Measurements from ENCODE around the gene DEPDC1.
"Not testable (repeated sequence)": the region's sequence is repeated elsewhere in the genome, so short reads cannot be mapped to it uniquely, and the experiment has no call there.

The DEPDC1 gene

DNA sequence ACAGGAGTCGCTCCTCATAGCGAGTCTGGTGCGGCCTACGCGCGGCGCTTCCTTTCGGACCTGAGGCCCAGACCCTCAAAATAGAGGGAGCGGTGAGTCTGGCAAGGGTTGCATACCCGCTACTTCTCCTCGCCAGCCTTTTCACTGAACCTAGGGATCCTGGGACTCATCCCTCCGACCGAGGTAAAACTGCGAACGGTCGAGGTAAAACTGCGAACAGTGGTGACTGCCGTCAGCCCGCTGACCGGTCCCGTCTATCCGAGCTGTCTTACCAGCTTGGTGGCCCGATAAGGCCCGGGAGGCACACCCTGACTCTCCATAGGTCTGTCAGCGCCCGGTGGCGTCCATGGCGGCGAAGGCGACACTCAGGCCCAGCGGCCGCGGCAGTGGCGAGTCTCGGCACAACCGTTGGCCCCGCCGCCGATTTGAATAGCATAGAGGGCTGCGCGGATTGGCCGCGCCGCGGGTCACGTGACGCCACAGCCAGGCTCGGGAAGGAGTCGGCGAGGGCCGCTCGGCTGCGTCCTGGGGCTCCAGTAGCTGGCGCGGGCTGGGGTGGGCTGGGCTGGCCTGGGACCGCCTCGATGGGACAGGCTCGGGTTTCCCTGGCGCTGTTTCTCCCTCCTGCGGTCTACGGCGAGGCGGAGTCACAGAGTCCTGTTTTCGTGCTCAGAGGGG lies at the start of gene DEPDC1:
Gene DEPDC1, minus strand, starts transcription at position 403 of the 678 bp plus-strand sequence. Its CDS starts 83 bp downstream, at position 320.
- DNase-seq (ENCODE audit: low read depth) = peak; percentile 70

- no peak for DNase-seq (ENCODE audit: low read depth)
These were observed 47.8 kb upstream of the DEPDC1 start for GRCh38 chr1:68544651-68545050.

DNA sequence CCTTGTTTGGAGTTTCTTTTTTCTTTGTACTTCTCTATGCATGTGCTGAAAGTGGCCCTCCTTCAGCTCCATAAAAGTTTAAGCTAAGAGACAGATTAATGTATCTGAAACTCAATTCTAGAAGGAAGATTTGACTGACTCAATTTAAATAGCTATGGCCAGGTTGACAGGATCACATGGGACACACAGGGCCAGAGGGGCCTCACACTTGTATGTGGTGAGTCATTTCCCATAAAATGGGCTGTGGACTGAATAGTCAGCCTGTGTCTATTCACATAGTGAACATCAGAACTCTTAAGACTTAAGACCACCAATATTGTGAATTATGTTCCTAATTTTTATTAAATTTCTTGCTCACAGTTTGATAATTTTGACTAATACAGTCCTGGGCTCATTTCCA lies 45.7 kb upstream of the DEPDC1 start:
- DNase-seq (ENCODE audit: low read depth) = peak; percentile 3

GRCh38 chr1:68538941-68539340 lies 42.1 kb upstream of the DEPDC1 start:
- DNase-seq (ENCODE audit: low read depth) = no peak

GRCh38 chr1:68528243-68528642 lies 31.4 kb upstream of the DEPDC1 start:
- no peak for DNase-seq (ENCODE audit: low read depth)

DNA sequence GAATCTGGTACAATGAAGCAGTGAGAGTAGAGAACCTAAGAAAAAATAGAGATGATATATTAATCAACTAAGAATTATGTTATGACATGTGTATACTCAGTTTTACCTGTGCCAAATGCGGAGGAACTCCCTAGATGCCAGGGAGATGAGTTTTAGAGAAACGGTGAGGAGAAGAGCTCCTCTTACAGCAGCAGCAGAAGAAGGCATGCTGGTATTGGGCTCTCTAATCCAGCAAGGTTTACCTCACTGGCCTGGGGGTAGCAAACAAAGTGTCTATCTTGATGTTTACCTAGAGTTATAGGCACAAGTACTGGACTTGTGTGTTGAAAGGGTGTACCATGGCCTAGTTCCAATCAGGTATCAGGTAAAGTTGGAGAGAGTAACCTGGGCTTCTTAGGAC lies 28.9 kb upstream of the DEPDC1 start:
- DNase-seq (ENCODE audit: low read depth) = no peak

GRCh38 chr1:68521286-68521685 lies 24.4 kb upstream of the DEPDC1 start:
- DNase-seq (ENCODE audit: low read depth) = no peak

DNA sequence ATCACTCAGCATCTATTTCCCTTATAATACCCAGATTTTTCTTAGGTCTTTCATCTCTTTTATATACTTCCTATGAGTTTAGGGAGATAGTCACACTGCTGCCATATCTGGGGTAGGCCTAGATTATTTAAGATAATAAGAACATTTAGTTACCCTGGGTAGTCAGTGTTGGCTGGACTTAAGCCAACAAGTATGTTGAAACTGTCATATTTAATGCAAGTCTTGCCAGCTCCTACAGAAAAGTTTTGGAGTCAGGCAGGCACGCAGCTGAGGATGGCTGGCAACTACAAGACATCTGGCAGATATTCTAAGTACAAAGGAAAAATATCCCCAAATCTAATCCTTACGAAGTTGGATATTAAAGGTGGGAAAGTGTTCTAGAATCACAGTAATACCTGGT lies 19.2 kb upstream of the DEPDC1 start:
- no peak for DNase-seq (ENCODE audit: low read depth)

- no peak for DNase-seq (ENCODE audit: low read depth)
These were observed 14.4 kb upstream of the DEPDC1 start for GRCh38 chr1:68511254-68511653.

DNA sequence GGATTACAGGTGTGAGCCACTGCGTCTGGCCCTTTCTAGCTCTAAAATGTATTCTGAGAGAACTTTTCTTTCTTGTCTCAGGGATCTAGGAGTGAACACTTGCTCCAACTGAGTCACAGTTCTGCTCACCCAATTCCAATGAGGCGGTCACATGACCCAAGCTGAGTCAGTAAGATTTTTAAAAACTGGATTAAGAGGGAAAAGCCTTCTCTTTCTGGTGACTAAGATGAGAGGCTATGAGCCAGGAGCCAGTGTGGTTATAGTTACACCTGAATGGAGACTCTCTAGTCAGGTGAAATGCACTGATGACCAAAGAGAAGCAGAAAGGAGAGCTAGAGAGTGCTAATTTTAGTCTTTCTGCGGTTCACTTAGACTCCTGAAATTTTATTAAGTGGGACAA lies 9.5 kb upstream of the DEPDC1 start:
- DNase-seq (ENCODE audit: low read depth) = no peak

GRCh38 chr1:68503085-68503484 lies 6.2 kb upstream of the DEPDC1 start:
- no peak for DNase-seq (ENCODE audit: low read depth)

GRCh38 chr1:68497358-68497698 lies 446 bp upstream of the DEPDC1 start:
- DNase-seq (ENCODE audit: low read depth) = no peak

- DNase-seq (ENCODE audit: low read depth) = no peak
These were observed 758 bp downstream of the DEPDC1 start for GRCh38 chr1:68495968-68496679.

- no peak for DNase-seq (ENCODE audit: low read depth)
These were observed 1.4 kb downstream of the DEPDC1 start for GRCh38 chr1:68495532-68495931.

DNA sequence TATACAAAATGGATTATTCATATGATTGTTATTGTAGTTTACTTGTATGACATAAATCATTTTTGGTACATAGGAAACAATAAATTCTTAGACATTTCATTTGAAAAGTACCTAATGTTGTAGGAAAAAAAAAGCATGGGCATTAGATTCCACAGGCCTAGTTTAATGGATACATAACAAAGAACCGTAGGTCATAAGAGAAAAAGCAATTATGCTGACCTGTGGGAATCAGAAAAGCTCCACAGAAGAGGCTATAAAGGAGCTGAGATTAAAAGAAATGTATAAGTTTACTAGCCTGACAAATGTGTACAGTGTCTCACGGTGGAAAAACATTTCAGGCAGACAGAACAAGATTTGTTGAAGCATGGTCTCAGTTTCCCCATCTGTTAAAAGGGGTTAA lies 3.7 kb downstream of the DEPDC1 start:
- no peak for DNase-seq (ENCODE audit: low read depth)

GRCh38 chr1:68492255-68492654 lies 4.6 kb downstream of the DEPDC1 start:
- DNase-seq (ENCODE audit: low read depth) = not testable (repeated sequence)

GRCh38 chr1:68490046-68490651 lies 6.7 kb downstream of the DEPDC1 start:
- DNase-seq (ENCODE audit: low read depth) = no peak

- no peak for DNase-seq (ENCODE audit: low read depth)
These were observed 11.4 kb downstream of the DEPDC1 start for GRCh38 chr1:68485431-68486022.

DNA sequence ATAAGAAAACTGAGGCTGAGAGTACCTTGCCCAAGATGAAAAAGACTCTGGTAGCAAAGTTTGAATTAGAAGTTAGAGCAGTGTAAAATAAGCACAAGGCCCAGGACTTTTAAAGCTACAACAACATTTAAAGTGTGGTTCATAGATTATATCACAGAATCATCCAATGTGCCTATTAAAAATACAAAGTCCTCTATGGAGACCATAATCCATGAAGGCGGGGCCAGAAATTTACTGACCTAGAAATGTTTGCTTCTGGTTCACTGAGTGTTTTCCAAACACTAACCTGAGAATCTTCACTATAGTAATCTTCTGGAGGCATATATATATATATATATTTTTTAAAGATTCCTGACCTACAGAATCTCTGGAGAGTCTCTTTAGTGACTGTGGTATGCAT lies 12.3 kb downstream of the DEPDC1 start:
- no peak for DNase-seq (ENCODE audit: low read depth)

DNA sequence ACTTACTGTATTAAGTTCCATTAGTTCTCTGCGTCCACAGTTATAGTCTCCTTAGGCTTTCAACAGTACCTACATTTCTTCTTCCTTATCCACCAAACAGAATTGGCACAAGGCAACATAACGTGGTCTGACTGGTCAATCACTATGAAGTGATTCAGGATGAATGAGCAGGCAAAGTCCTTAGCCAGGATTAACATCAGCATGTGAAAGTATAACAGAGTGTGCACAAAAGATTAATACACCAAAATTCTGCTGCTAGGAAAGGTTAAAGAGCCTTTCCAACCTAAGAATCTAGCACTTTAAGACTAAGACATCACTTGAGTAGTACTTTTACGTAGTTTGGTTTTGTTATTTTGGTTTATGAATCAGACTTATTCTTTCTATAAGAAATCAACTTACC lies 15.8 kb downstream of the DEPDC1 start:
- no peak for DNase-seq (ENCODE audit: low read depth)

DNA sequence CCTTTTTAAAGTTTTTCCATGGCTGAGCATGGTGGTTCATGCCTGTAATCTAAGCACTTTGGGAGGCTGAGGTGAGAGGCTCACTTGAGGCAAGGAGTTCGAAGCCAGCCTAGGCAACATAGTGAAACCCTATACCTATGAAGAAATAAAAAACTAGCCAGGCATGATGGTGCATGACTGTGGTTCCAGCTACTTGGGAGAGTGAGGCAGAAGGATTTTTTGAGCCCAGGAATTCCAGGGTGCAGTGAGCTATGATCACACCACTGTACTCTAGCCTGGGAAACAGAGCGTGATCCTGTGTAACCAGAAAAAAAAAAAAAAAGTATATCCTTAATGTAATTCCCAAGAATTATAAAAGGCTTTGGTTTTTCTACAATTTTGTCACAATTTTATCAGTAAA lies 17.4 kb downstream of the DEPDC1 start:
- no peak for DNase-seq (ENCODE audit: low read depth)

DNA sequence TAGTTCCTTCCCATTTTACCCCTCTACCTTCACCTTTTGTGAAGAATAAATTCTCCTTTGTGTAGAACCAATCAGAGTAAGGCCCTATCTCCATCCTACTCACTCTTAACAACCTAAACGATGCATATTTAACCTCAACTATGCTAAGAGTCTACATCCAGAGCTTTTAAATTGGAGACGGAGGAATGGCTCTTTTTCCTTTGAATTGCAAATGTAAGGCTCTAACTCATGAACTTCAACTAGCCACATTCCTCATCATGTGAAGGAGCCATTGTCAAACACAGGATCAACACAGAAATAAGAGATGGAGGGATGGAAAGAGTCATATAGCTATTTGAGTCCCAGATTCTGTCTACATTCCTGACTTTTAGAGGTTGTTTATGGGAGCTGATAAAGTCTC lies 18.2 kb downstream of the DEPDC1 start:
- DNase-seq (ENCODE audit: low read depth) = no peak

GRCh38 chr1:68476626-68477025 lies 20.3 kb downstream of the DEPDC1 start:
- DNase-seq (ENCODE audit: low read depth) = not testable (repeated sequence)
